Ishikawa (cell line): Measurements from ENCODE around the gene DTWD2.

ENCODE experiments used
- CREB1 ChIP-seq: IDR thresholded peaks from 2 replicates; pipeline ENCODE4 v1.6.1; 2012; ENCODE audit warnings: low read depth
- EP300 ChIP-seq: IDR thresholded peaks from 2 replicates; pipeline ENCODE4 v1.6.1; 2012; ENCODE audit warnings: borderline replicate concordance
- MAX ChIP-seq: IDR thresholded peaks from 2 replicates; pipeline ENCODE4 v1.6.1; 2012
- YY1 ChIP-seq: IDR thresholded peaks from 2 replicates; pipeline ENCODE4 v1.6.1; 2012; ENCODE audit warnings: low read depth

DNA sequence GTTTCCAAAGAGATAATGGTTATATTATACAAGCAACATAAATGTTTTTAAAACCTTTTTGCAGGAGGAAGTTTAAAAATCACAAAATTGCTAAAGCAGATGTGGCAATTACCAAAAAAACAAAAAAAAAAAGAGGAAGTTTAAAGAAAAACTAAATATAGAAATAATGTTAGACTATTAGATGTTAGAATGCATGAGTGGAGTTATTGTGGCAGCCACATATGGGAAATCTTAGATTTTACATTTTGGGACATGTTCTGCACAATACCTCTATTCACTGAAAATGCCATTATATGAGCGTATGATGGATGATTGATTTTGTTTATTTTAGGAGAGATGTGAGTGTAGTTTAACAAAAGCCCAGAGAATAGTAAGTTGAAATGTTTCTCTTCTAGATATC, 31.2 kb upstream of the DTWD2 start:
- TF ChIP-seq YY1 = no peak
- no peak for TF ChIP-seq EP300
- no peak for TF ChIP-seq CREB1
- TF ChIP-seq MAX = no peak
